HG03025 (cell line): ENCODE measurements around the gene TIMP3.
"Not testable (repeated sequence)": the region's sequence is repeated elsewhere in the genome, so short reads cannot be mapped to it uniquely, and the experiment has no call there.

Source experiments
- ATAC-seq: cut with Tn5 transposase; IDR thresholded peaks from one replicate; pipeline ENCODE4 v1.9.1; 2021; ENCODE audit warnings: mild to moderate bottlenecking, moderate library complexity; ENCODE audit not compliant: unreplicated experiment, low FRiP score

Gene TIMP3

GRCh38 chr22:32801537-32802236 is at the start of gene TIMP3:
TIMP3 (plus strand) TSS chr22:32801705; CDS start chr22:32802002, 297 bp downstream.
- no peak for ATAC-seq

DNA sequence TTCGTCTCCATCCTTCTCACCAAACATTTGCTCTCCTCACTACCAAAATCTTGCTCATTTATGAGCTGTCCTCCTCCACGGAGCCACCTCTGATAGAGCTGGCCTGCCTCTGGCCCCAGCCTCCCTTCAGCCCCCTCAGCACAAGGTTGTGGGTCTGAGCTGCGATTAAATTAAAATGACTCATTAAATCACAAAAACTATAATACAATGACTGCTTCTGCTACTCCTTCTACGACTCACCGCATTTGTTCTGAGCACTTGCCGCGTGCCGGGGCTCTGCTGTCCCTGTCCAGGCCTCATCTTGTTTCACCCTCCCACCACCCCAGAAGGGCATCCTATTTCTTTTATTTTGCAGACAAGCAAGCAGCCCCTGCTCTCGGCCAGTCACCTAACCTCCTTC is 49.2 kb upstream of the TIMP3 start:
- no peak for ATAC-seq

- ATAC-seq, result no peak
Measured at GRCh38 chr22:32752816-32753520, 48.5 kb upstream of the TIMP3 start.

DNA sequence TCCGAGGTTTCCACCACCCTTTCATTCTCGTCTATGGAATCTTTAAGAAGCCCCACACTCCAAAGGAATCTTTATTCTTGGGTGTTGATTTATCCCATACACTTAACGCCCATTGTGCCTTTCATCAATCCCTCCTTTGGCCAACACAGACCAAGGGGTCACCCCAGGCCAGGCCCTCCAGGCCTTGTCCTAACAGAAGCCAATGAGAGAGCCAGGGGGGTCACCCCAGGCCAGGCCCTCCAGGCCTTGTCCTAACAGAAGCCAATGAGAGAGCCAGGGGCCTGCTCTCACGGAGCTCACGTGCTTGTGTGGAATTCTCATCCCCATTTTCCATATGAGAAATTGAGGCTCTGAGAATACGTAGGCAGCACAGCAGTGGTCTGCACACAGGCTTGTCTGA is 47.9 kb upstream of the TIMP3 start:
- ATAC-seq, result no peak

- no peak for ATAC-seq
Measured at GRCh38 chr22:32754413-32755041, 47.0 kb upstream of the TIMP3 start.

DNA sequence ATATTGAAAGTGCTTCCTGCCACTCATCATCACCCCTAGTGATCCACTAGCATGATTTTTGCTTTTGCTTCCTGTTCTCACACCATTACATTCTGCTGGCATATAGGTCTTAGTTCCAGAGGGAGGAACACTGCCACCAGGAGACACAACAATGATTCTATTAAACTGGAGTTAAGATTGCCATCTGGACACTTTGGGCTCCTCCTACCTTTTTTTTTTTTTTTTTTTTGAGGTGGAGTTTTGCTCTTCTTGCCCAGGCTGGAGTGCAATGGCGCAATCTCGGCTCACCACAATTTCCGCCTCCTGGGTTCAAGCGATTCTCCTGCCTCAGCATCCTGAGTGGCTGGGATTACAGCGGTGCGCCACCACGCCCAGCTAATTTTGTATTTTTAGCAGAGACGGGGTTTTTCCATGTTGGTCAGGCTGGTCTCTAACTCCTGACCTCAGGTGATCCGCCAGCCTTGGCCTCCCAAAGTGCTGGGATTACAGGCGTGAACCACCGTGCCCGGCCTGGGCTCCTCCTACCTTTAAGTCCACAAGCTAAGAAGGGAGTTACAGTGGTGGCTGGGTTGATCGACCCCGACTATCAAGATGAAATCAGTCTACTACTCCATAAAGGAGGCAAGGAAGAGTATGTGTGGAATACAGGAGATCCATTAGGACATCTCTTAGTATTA is 44.3 kb upstream of the TIMP3 start:
- not testable (repeated sequence) for ATAC-seq

DNA sequence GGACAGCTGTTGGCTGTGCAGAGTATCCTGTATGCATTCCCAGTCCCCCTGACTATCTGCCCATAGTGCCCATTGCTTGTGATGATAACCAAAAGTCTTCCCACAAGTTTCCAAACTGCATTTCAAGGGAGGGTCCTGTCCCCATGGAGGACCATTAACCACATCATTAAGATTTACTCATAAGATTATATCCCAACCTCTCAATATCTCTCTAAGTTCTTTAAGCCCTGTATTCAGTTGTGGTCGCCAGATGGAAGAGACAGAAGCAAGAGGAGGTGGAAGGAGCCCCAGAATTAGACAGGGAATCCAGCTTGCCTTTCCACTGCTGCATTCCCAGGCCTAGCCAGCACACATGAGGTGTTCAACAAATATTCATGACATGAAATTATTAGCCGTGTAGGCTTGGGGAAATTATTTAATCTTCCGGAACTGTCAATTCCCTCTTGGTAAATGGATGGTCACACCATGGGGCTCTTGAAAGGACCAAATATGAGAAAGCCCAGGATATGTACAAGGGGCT is 42.6 kb upstream of the TIMP3 start:
- ATAC-seq, result no peak

DNA sequence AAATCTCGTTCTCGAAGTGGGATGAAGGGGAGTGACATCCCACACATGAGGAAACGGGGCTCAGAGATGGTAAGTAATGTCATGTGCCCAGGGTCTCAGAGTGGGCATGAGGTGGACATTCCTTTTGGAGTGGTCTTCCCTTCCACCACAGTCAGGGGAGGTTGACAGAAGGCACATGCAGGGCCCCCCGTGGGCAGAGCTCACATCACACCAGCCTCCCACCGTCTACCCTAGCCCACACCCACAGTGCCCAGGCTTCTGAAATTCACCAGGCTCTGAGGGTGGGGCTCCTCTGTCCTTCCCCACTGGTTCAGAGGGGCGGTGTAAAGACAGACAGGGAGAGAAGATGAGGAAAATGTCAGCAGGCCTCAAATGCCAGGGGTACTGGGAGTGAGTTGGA is 41.1 kb upstream of the TIMP3 start:
- no peak for ATAC-seq

DNA sequence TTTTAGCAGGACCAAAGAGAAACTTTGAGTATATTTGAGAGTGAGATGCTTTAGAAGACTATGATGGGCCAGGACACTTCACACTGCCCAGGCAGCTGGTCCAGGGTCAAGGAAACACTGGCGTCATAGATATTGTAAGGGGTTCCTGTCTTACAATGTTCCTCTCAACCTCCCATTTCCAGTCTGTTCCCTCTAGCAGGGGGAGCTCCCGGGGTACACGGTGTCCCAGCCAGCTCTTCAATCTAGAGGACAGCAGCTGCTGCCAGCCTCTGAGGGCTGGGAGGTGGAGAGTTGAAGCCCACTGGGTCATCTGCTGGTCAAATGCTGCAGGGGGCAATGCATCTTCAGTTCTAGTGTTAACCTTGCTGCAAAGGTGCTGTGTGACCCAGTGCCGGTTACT is 40.7 kb upstream of the TIMP3 start:
- ATAC-seq, result no peak

DNA sequence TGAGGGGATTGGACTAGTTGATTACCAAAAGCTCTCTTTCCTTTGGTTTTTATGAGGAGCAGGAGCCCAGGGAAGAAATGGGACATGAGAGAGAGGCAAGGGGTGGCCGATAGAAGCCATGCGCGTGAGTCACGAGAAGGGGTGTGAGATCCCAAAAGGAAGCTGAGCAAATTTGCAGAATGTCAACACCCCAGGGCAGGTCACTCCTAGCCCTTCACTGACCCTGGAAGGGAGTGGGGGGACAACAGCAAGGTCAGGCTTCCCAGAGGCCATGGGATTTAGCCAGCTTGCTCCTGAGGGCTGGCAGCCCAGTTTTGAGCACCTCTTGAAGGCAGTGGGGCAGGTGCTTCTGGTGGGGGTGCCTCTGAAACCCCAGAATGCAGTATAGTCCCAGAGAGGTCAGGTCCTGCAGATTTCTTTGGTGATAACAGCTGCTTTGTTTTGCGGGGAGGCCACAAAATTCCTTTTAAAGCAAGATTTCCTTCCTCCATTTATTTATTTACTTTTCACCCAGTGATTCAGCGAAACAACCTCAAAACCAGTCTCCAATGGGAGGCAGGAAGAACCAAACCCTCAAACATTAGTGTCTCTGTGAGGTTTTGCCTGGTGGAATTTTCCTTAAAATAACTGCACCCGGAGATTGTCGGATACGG is 40.1 kb upstream of the TIMP3 start:
- ATAC-seq, result no peak

DNA sequence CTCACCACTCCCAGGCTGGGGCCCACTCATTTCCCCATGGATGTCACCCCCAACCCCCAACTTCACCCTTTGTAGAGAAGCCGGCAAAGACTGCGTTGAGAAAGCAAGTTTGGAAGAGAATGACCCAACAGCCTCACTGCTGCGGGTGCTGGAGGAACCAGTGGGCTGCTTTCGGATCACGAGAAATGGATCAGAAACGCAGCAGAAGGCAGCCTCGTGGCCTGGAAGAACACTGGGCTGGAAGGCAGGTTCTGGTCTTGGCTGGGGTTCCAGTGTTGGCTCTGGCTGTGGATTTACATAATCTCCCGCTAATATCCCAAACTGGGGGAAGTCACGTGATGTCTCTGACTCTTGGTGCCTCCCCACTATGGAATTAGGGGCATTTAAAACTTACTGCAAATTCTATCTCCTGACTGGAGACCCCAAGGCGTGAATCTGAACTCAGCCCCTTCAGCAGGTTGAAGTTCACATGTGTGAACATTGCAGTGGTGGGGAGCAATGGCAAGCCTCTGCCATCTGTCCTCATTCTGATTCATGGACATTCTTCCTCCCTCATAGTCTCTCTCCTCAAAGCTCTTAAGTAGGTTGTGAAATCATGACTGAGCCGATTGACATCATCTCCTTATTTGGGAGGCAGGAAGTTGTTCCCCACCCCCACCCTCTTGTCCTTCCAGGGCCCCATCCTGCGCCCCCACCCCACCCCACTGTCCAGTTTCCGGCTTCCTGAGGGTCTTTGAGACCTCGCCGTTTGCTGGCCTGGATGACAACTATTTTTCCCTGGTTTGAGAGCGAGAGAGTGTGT is 37.0 kb upstream of the TIMP3 start:
- ATAC-seq, result no peak

- no peak for ATAC-seq
Measured at GRCh38 chr22:32765132-32765618, 36.3 kb upstream of the TIMP3 start.

GRCh38 chr22:32771756-32772155 is 29.7 kb upstream of the TIMP3 start:
- no peak for ATAC-seq

DNA sequence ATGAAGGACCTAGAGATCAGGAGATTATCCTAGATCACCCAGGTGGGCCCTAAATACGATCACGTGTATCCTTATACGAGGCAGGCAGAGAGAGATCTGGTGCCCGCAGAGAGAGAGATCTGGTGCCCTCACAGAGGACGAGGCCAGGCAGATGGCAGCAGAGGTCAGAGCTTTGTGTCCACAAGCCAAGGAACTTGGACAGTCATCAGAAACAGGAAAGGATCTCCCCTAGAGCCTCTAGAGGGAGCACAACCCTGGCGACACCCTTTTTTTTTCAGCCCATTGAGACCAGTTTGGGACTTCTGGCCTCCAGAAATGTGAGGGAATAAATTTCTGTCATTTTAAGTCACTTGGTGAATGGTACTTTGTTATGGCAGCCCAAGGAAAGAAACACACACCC is 25.5 kb upstream of the TIMP3 start:
- no peak for ATAC-seq

DNA sequence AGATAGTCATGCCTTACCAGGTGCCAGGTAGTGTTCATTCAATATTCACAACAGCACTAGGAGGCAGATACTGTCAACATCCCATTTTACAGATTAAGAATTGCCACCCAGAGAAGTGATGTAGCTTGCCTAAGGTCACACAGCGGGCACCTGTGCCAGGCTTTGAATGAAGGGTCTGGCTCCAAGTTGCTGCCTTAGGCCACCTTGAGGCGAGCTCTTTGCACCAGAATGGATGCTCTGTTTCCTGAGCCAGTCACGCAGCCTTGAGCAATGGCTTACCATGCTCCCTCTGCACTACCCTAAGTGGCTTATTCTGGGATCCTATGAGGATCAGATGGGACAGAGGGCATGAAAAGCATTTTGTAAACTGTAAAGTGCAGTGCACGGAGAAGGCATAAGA is 25.1 kb upstream of the TIMP3 start:
- ATAC-seq, result no peak

- no peak for ATAC-seq
Measured at GRCh38 chr22:32776802-32777201, 24.7 kb upstream of the TIMP3 start.

DNA sequence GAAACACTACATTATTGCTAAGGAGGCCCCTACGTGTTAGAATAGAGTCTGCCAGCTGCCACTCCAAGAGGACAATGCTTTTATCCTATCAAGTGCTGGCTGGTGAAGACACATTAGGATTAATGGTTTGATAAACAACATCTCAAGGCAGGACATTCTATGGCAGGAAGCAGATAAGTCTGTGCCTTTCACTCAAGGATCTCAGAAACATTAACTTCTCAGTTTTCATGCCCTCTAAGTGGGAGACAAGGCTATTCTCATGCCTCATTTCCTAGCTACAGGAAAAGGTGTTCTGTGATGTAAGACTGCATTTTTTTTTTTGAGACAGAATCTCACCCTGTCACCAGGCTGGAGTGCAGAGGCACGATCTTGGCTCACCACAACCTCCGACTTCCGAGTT is 23.5 kb upstream of the TIMP3 start:
- ATAC-seq, result no peak

DNA sequence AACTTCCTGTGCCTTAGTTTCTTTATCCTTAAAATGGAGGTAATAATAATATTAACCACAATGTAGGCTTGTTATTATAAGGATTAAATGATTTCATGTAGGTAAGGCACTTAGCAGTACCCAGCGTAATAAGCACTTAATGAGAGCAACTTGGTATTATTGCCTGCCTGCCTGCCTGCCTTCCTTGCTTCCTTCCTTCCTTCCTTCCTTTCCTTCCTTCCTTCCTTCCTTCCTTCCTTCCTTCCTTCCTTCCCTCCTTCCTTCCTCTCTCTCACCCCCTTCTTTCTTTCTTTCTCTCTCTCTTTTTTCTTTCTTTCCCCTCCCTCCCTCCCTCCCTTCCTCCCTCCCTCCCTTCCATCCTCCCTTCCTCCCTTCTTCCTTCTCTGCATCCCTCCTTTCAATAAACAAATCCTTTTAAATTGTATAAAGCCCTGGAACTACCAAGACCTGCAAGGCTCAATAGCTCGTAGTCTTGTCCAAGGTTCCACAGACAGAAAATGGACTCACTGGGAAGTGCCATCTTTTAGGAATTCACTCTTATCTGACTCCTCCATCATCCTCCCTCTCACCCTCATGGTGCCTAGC is 20.7 kb upstream of the TIMP3 start:
- ATAC-seq, result no peak

DNA sequence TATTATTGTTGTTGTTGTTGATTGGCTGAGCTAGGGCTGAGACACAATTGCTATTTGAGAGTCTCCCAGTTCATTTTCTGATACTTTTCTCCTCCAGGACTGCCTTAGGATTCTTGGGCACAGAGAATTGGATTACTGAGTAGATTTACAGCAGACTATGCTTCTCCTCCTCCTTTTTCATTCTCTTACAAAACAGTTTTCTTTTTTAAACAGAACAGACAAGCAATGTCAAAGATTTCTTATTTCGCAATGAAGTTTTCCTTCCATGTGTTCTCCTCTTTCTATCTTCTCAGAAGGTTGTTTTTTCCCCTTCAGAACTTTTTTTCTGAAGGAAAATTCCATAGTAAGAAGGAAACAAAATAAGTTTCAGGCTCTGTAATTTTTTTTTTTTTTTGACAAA is 19.8 kb upstream of the TIMP3 start:
- no peak for ATAC-seq
